ENCODE measurements around the gene TCP10L. TPM values are rescaled to one million over a fixed set of nuclear protein-coding genes. Genes with fewer than 3 reads are reported as not detected.
A peak's percentile ranks its signal among the peaks of the same experiment; 100 is the strongest.

The TCP10L gene
- total and polyA plus RNA-seq, 2 of the 13 experiments (the other 11 are each of a cell fraction or from before 2014, with no cell fraction given), result 0.90 to 2.4 TPM

GRCh38 chr21:32569261-32570230 lies 15.8 kb downstream of the TCP10L start (continued):
- TF ChIP-seq ZNF547 (CRISPR knock-in tag; IDR thresholded peaks at IDR 0.05), result peak; percentile 87
- TF ChIP-seq ARID5B (CRISPR knock-in tag; IDR thresholded peaks at IDR 0.05), result no peak
- 0 out of 2 replicates have a peak, but pooled peaks have one; percentile 36 for TF ChIP-seq ZNF740 (CRISPR knock-in tag; IDR thresholded peaks at IDR 0.05)
- TF ChIP-seq ZNF737 (CRISPR knock-in tag; IDR thresholded peaks at IDR 0.05; ENCODE audit: borderline replicate concordance), result 0 out of 2 replicates have a peak, but pooled peaks have one; percentile 60
- TF ChIP-seq SNAPC4 (CRISPR knock-in tag; IDR thresholded peaks at IDR 0.05), result no peak
- TF ChIP-seq TOPORS (CRISPR knock-in tag; IDR thresholded peaks at IDR 0.05), result no peak; the same call in 1 of the 2 replicates
- peak; percentile 94 for TF ChIP-seq U2AF1 (optimal IDR thresholded peaks at IDR 0.05; ENCODE audit: low read depth, low read length)
- peak; percentile 29; the same call in 1 of the 2 replicates for TF ChIP-seq FOSL1 (CRISPR knock-in tag; IDR thresholded peaks at IDR 0.05; ENCODE audit: borderline replicate concordance)
- TF ChIP-seq ZNF331 (CRISPR knock-in tag; IDR thresholded peaks at IDR 0.05), result peak; percentile 19; the same call in 1 of the 2 replicates
- peak; percentile 60; the same call in 1 of the 2 replicates for TF ChIP-seq CAMTA2 (CRISPR knock-in tag; IDR thresholded peaks at IDR 0.05; ENCODE audit: borderline replicate concordance)
- peak; percentile 99 for TF ChIP-seq ZNF292 (CRISPR knock-in tag; IDR thresholded peaks at IDR 0.05; ENCODE audit: borderline replicate concordance, low read depth)
- peak; percentile 57; the same call in 1 of the 2 replicates for TF ChIP-seq ZNF776 (CRISPR knock-in tag; IDR thresholded peaks at IDR 0.05)
- TF ChIP-seq KMT2A (CRISPR knock-in tag; IDR thresholded peaks at IDR 0.05), result peak; percentile 58
- 0 out of 2 replicates have a peak, but pooled peaks have one; percentile 21 for TF ChIP-seq REPIN1 (CRISPR knock-in tag; IDR thresholded peaks at IDR 0.05; ENCODE audit: borderline replicate concordance, low read depth)
- no peak for TF ChIP-seq HNRNPH1 (optimal IDR thresholded peaks at IDR 0.05; ENCODE audit: low read depth, low read length)
- peak; percentile 75 for TF ChIP-seq ASH2L (IDR thresholded peaks at IDR 0.05; ENCODE audit: insufficient read length, low read depth, low read length)
- TF ChIP-seq, protein P1, sequence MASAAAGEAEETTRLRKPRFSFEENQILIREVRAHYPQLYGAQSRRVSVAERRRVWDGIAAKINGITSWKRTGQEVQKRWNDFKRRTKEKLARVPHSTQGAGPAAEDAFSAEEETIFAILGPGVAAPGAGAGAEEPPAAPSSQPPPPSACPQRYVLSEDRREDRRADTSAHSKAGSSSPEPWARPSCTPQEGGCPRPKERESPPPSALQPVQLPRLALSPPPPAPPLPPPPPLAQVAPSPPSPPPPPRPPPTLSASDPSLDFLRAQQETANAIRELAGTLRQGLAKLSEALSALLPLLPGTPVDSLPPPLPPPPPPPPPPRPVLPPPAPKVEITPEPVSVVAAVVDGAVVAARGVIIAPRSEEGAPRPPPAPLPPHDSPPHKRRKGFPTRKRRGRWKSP (CRISPR knock-in tag; IDR thresholded peaks at IDR 0.05), result peak; percentile 87; the same call in 1 of the 2 replicates

All from HepG2 (cell line).